NCI-H1436 (cell line): Measurements from ENCODE around the gene UAP1.
A peak's percentile ranks its signal among the peaks of the same experiment; 100 is the strongest.

ENCODE experiments used
- DNase-seq: peaks from one replicate; lab custom pipeline; 2025; lab: John Stamatoyannopoulos, UW

UAP1 gene

GRCh38 chr1:162561616-162562469 is at the start of gene UAP1:
Gene UAP1, plus strand, starts transcription at chr1:162561722. Its CDS starts 4,347 bp downstream, at chr1:162566069.
- DNase-seq: no peak

- DNase-seq: no peak
Observed at GRCh38 chr1:162527314-162527713, 34.2 kb upstream of the UAP1 start.

GRCh38 chr1:162530307-162530987 is 31.1 kb upstream of the UAP1 start:
- no peak for DNase-seq

- no peak for DNase-seq
Observed at GRCh38 chr1:162530988-162531319, 30.6 kb upstream of the UAP1 start.

- no peak for DNase-seq
Observed at GRCh38 chr1:162535501-162535900, 26.0 kb upstream of the UAP1 start.

- no peak for DNase-seq
Observed at GRCh38 chr1:162536511-162536910, 25.0 kb upstream of the UAP1 start.

- no peak for DNase-seq
Observed at GRCh38 chr1:162537216-162537615, 24.3 kb upstream of the UAP1 start.

GRCh38 chr1:162538815-162539431 is 22.6 kb upstream of the UAP1 start:
- DNase-seq: no peak

- no peak for DNase-seq
Observed at GRCh38 chr1:162541619-162542141, 19.8 kb upstream of the UAP1 start.

- DNase-seq: no peak
Observed at GRCh38 chr1:162543228-162543627, 18.3 kb upstream of the UAP1 start.

- DNase-seq: no peak
Observed at GRCh38 chr1:162548170-162548569, 13.4 kb upstream of the UAP1 start.

GRCh38 chr1:162549001-162549400 is 12.5 kb upstream of the UAP1 start:
- DNase-seq: no peak

- DNase-seq: no peak
Observed at GRCh38 chr1:162550925-162551324, 10.6 kb upstream of the UAP1 start.

- DNase-seq: no peak
Observed at GRCh38 chr1:162551969-162552683, 9.4 kb upstream of the UAP1 start.

- DNase-seq: no peak
Observed at GRCh38 chr1:162552684-162553252, 8.8 kb upstream of the UAP1 start.

GRCh38 chr1:162554258-162554657 is 7.3 kb upstream of the UAP1 start:
- no peak for DNase-seq

- DNase-seq: no peak
Observed at GRCh38 chr1:162557536-162557935, 4.0 kb upstream of the UAP1 start.

GRCh38 chr1:162560303-162561036 is 1.1 kb upstream of the UAP1 start:
- no peak for DNase-seq

- DNase-seq: peak; percentile 96
Observed at GRCh38 chr1:162561037-162561615, 396 bp upstream of the UAP1 start.

GRCh38 chr1:162562470-162562828 is 927 bp downstream of the UAP1 start:
- DNase-seq: no peak

- no peak for DNase-seq
Observed at GRCh38 chr1:162564762-162565218, 3.3 kb downstream of the UAP1 start.
